ENCODE data around the gene LRRC63. TPM values are rescaled to one million over a fixed set of nuclear protein-coding genes. Genes with fewer than 3 reads are reported as not detected.
"Not testable (repeated sequence)": the region's sequence is repeated elsewhere in the genome, so short reads cannot be mapped to it uniquely, and the experiment has no call there.

Gene LRRC63
- total RNA-seq, result not detected

- DNase-seq, result peak; percentile 89
Observed at GRCh38 chr13:46211483-46212351, at the start of gene LRRC63. LRRC63 (plus strand) TSS chr13:46211928; CDS start chr13:46213035, 1,107 bp downstream.

GRCh38 chr13:46162741-46163140 lies 49.0 kb upstream of the LRRC63 start:
- not testable (repeated sequence) for DNase-seq

GRCh38 chr13:46164661-46165060 lies 47.1 kb upstream of the LRRC63 start:
- no peak for DNase-seq

GRCh38 chr13:46165485-46166223 lies 46.1 kb upstream of the LRRC63 start:
- DNase-seq, result no peak

- no peak for DNase-seq
Observed at GRCh38 chr13:46166224-46166584, 45.5 kb upstream of the LRRC63 start.

- no peak for DNase-seq
Observed at GRCh38 chr13:46166947-46167610, 44.6 kb upstream of the LRRC63 start.

GRCh38 chr13:46168341-46168740 lies 43.4 kb upstream of the LRRC63 start:
- peak; percentile 24 for DNase-seq

GRCh38 chr13:46168783-46169182 lies 42.9 kb upstream of the LRRC63 start:
- no peak for DNase-seq

GRCh38 chr13:46169758-46170157 lies 42.0 kb upstream of the LRRC63 start:
- DNase-seq, result no peak

- no peak for DNase-seq
Observed at GRCh38 chr13:46170268-46170667, 41.5 kb upstream of the LRRC63 start.

- no peak for DNase-seq
Observed at GRCh38 chr13:46170687-46171086, 41.0 kb upstream of the LRRC63 start.

- DNase-seq, result no peak
Observed at GRCh38 chr13:46171217-46171616, 40.5 kb upstream of the LRRC63 start.

GRCh38 chr13:46171739-46172138 lies 40.0 kb upstream of the LRRC63 start:
- DNase-seq, result no peak

GRCh38 chr13:46172531-46172991 lies 39.2 kb upstream of the LRRC63 start:
- no peak for DNase-seq

GRCh38 chr13:46173656-46174055 lies 38.1 kb upstream of the LRRC63 start:
- DNase-seq, result no peak

GRCh38 chr13:46176756-46177155 lies 35.0 kb upstream of the LRRC63 start:
- no peak for DNase-seq

- no peak for DNase-seq
Observed at GRCh38 chr13:46178143-46178542, 33.6 kb upstream of the LRRC63 start.

GRCh38 chr13:46178821-46179220 lies 32.9 kb upstream of the LRRC63 start:
- no peak for DNase-seq

GRCh38 chr13:46179491-46179908 lies 32.2 kb upstream of the LRRC63 start:
- no peak for DNase-seq

- DNase-seq, result no peak
Observed at GRCh38 chr13:46179969-46180763, 31.6 kb upstream of the LRRC63 start.

- DNase-seq, result no peak
Observed at GRCh38 chr13:46181377-46181839, 30.3 kb upstream of the LRRC63 start.
